Heart right ventricle (tissue), 16 donors: ENCODE measurements around the gene PPARG. TPM values are rescaled to one million over a fixed set of nuclear protein-coding genes. Genes with fewer than 3 reads are reported as not detected.

Experiments used
- ATAC-seq, 8 donors: fragments of 200-7000 bp; cut with Tn5 transposase; one replicate each; pipeline ENCODE4 v1.9.1; 2020; ENCODE audit warnings: mild to moderate bottlenecking in 8 of 8, moderate library complexity in 8 of 8, moderate number of reproducible peaks in 1 of 8
- DNase-seq, 2 donors: peaks; one replicate each; pipeline ENCODE4 v3.0.0-alpha.2; 2020
- H3K27ac ChIP-seq, 10 donors: fragments of 200-600 bp; sonication (generic) in 2 of 10; one replicate each; pipeline versions ENCODE4 v1.5.0 to v1.8.0; 2020 to 2022; ENCODE audit warnings: mild to moderate bottlenecking in 3 of 10
- H3K27me3 ChIP-seq, 7 donors: fragments of 200-600 bp; one replicate each; pipeline ENCODE4 v1.8.0; 2021 to 2022; ENCODE audit warnings: mild to moderate bottlenecking in 2 of 7
- H3K36me3 ChIP-seq, 9 donors: fragments of 200-600 bp; sonication (generic) in 1 of 9; one replicate each; pipeline versions ENCODE4 v1.5.0 to v1.8.0; 2020 to 2022; ENCODE audit warnings: mild to moderate bottlenecking in 2 of 9
- H3K4me1 ChIP-seq, 9 donors: fragments of 200-600 bp; sonication (generic) in 1 of 9; one replicate each; pipeline versions ENCODE4 v1.5.0 to v1.8.0; 2020 to 2022; ENCODE audit warnings: mild to moderate bottlenecking in 4 of 9
- H3K4me3 ChIP-seq, 10 donors: fragments of 200-600 bp; sonication (generic) in 2 of 10; one replicate each; pipeline versions ENCODE4 v1.5.0 to v1.8.0; 2020 to 2022; ENCODE audit warnings: mild to moderate bottlenecking in 7 of 10, moderate library complexity in 2 of 10
- H3K9me3 ChIP-seq, 11 donors: fragments of 200-600 bp in 10 of 11; sonication (generic) in 2 of 11; one replicate each; pipeline versions ENCODE4 v1.5.0 to v1.8.0; 2013 to 2022; ENCODE audit warnings: mild to moderate bottlenecking in 2 of 11, control low read depth in 1 of 11, moderate library complexity in 1 of 11
- CTCF ChIP-seq, 9 donors: fragments of 200-600 bp; sonication (generic) in 2 of 9; IDR thresholded peaks; one replicate each; pipeline versions ENCODE4 v1.5.0 to v1.8.0; 2021 to 2022; ENCODE audit warnings: antibody characterized with exemption in 9 of 9, mild to moderate bottlenecking in 5 of 9, moderate library complexity in 1 of 9
- WGBS, 2 donors: extraction: QIAGEN DNeasy Blood & Tissue Kit; methylation state at CpG; one replicate each; pipeline ENCODE4 v1.1.7; 2013; ENCODE audit warnings: inconsistent platforms in 1 of 2; 5-methylcytosine and 5-hydroxymethylcytosine counted together
- intact Hi-C, 10 donors: fragments of 100-400 bp; cut with DNase I; formaldehyde crosslinking; loops; one replicate each; pipeline versions ENCODE4 v1.11.1 to v1.14.2; 2022
- polyA plus RNA-seq, 2 donors: library from polyadenylated mRNA; stranded (reverse); fragments of 200-250 nt; gene quantifications; one replicate each; pipeline ENCODE4 v1.2.3, GENCODE V29; 2013
- total RNA-seq, 10 donors: library from RNA; stranded (reverse); fragmentation: NEBNext Ultra II Directional in 3 of 10; extraction: Animal tissue kit (Norgen Biotek cat#: 25700) in 3 of 10; gene quantifications; one replicate each; pipeline versions ENCODE4 v1.2.1 to v1.2.4, GENCODE V29; 2021 to 2023
- donor health status: Arrhythmogenic right ventricular cardiomyopathy.
- donor health status: ischemic (EF 13 %, LVEDD 7.1; RV severe dilation, severe dysfunction).
- donor health status: healthy with polysubstance abuse.
- donor health status: DM: no; HTN: yes; CAD: no.
- donor health status: DM: no; HTN: no; CAD: no.
- donor health status: ischemic (EF 25% LVEDD 6.9; RV normal size, moderate dysfunction).
- donor health status: ischemic (EF 25% LVEDD 5.7; RV mildly dilated, moderate dysfunction).
- donor health status: healthy.
- donor health status: DM: yes; HTN: yes; CAD: no.
- donor health status: Ischemic cardiomyopathy.
- donor health status: ischemic (EF 35%, LVEDD 5.7; RV mildly dilated, moderate dysfunction).
- donor health status: nonischemic (EF 11% LVEDD 7.7; RV severe dilation, severe dysfunction).
- donor health status: DM: yes; HTN: yes; CAD: no.
- donor health status: PGD.
- donor health status: ischemic (EF 29% LVEDD 5.4; RV normal size, mild dysfunction).
- donor health status: nonischemic (EF 23%, LVEDD 6.1; RV moderate dilation, normal function).

PPARG gene
- total and polyA plus RNA-seq, 12 donors: 10.8 to 31.5 (median 14.6) TPM

GRCh38 chr3:12286504-12286903 is 2.4 kb upstream of the PPARG start:
- Histone ChIP-seq H3K4me3 (peak overlapping the region in 2 of 10 donors; percentile 95 to 97), H3K36me3 (no peaks in the 10 kb centered on the region), H3K4me1 (peaks cover 0 to 39% (median 24%) of the 10 kb centered on the region in 9 donors), H3K27ac (peak overlapping the region in 6 of 10 donors; percentile 72 to 96 (median 88)), H3K9me3 (peaks cover 0 to 3% (median 0%) of the 10 kb centered on the region in 11 donors), H3K27me3 (peaks cover 0 to 32% (median 0%) of the 10 kb centered on the region in 7 donors)
- DNase-seq (no peak), ATAC-seq (no peak)
- WGBS, 2 donors: 79 to 80% methylated on average over 12 of the region's 12 CpGs
- TF ChIP-seq CTCF (IDR thresholded peaks at IDR 0.05): no peak
- intact Hi-C loops: loop anchor here in 8 of 10 donors (5.0 to 10.0 kb wide), 9 partner anchors 92 to 196 kb away; partner anchors contain the start of gene TSEN2 (in 3 of the 8)

- H3K36me3 ChIP-seq: no peaks in the 10 kb centered on the region
- TF ChIP-seq CTCF (IDR thresholded peaks at IDR 0.05): peak in 2 of 9 donors; percentile 30 to 38
- ATAC-seq (peak in 4 of 8 donors; percentile 10 to 73 (median 65)), DNase-seq (peak; percentile 36 to 57)
- H3K9me3 ChIP-seq: peaks cover 0 to 3% (median 0%) of the 10 kb centered on the region in 11 donors
- H3K4me3 ChIP-seq: peak overlapping the region; percentile 40 to 97 (median 92)
- peak overlapping the region; percentile 72 to 96 (median 86) for H3K27ac ChIP-seq
- peaks cover 0 to 32% (median 0%) of the 10 kb centered on the region in 7 donors for H3K27me3 ChIP-seq
- WGBS, 2 donors: 13 to 15% methylated on average over 33 of the region's 33 CpGs
- peaks cover 0 to 39% (median 24%) of the 10 kb centered on the region in 9 donors for H3K4me1 ChIP-seq
- intact Hi-C loops: loop anchor here in 8 of 10 donors (5.0 to 10.0 kb wide), 9 partner anchors 92 to 195 kb away; partner anchors contain the start of gene TSEN2 (in 3 of the 8)
These were observed 1.7 kb upstream of the PPARG start for GRCh38 chr3:12286927-12287726.

- 0% methylated on average over 44 to 63 of the region's 63 CpGs for WGBS, 2 donors
- H3K27ac ChIP-seq: peak overlapping the region; percentile 75 to 96 (median 90)
- DNase-seq: peak; percentile 47 to 71
- TF ChIP-seq CTCF (IDR thresholded peaks at IDR 0.05): peak in 2 of 9 donors; percentile 10 to 17
- H3K4me3 ChIP-seq: peak overlapping the region; percentile 53 to 97 (median 92)
- intact Hi-C loops: loop anchor here in 8 of 10 donors (2.0 to 10.0 kb wide), 10 partner anchors 93 to 195 kb away; partner anchors contain the start of gene TSEN2 (in 3 of the 8)
- H3K9me3 ChIP-seq: peaks cover 0 to 3% (median 0%) of the 10 kb centered on the region in 11 donors
- peaks cover 0 to 32% (median 0%) of the 10 kb centered on the region in 7 donors for H3K27me3 ChIP-seq
- ATAC-seq: peak; percentile 82 to 94 (median 88)
- H3K36me3 ChIP-seq: no peaks in the 10 kb centered on the region
- peaks cover 0 to 39% (median 24%) of the 10 kb centered on the region in 9 donors for H3K4me1 ChIP-seq
These were observed 1.1 kb upstream of the PPARG start for GRCh38 chr3:12287727-12288181.

DNA sequence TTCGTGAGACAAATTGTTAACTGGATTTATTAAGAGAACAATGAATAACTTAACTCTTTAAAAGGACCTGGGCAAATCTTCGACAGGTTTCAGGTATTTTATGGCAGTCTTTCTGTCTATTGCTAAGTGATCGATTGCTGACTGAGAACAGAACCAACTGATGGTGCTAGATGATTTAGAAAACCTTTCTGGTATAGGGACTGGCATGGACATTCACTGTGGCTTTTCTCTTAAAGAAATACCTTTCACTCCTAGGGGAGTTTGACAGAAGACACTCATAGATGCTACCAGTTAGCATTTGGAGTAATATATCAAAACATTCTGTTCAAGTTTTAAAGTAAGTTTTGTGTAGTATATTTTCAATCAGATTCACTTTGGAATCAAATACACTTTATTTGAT is 654 bp downstream of the PPARG start:
- peaks cover 0 to 32% (median 0%) of the 10 kb centered on the region in 7 donors for H3K27me3 ChIP-seq
- H3K36me3 ChIP-seq: no peaks in the 10 kb centered on the region
- peaks cover 0 to 3% (median 0%) of the 10 kb centered on the region in 11 donors for H3K9me3 ChIP-seq
- TF ChIP-seq CTCF (IDR thresholded peaks at IDR 0.05): no peak
- DNase-seq (no peak), ATAC-seq (no peak)
- peak overlapping the region; percentile 53 to 97 (median 92) for H3K4me3 ChIP-seq
- intact Hi-C loops: loop anchor here in 8 of 10 donors (2.0 to 10.0 kb wide), 10 partner anchors 95 to 193 kb away; partner anchors contain the start of gene TSEN2 (in 3 of the 8)
- peak overlapping the region in 6 of 10 donors; percentile 34 to 96 (median 92) for H3K27ac ChIP-seq
- WGBS, 2 donors: 40 to 49% methylated on average over 3 of the region's 3 CpGs
- H3K4me1 ChIP-seq: peaks cover 0 to 50% (median 37%) of the 10 kb centered on the region in 9 donors
